GM23248 (cell line): ENCODE data around the gene CSF2.

Source experiments
- EZH2 ChIP-seq: fragments of 200-600 bp; sonication (generic); IDR thresholded peaks from 2 replicates; pipeline ENCODE4 v1.6.1; 2018; ENCODE audit warnings: antibody characterized with exemption, mild to moderate bottlenecking; ENCODE audit not compliant: insufficient read depth, poor library complexity, severe bottlenecking
- EZH2phosphoT487 ChIP-seq: fragments of 200-600 bp; sonication (generic); IDR thresholded peaks from 2 replicates; pipeline ENCODE4 v1.6.1; 2018; ENCODE audit warnings: antibody characterized with exemption, moderate library complexity, mild to moderate bottlenecking, low read depth; ENCODE audit not compliant: insufficient read depth

GRCh38 chr5:132030610-132031009 lies 43.0 kb upstream of the CSF2 start:
- TF ChIP-seq EZH2phosphoT487: no peak
- TF ChIP-seq EZH2: no peak
